ENCODE results near the gene SYN1.

- TF ChIP-seq, protein P1, sequence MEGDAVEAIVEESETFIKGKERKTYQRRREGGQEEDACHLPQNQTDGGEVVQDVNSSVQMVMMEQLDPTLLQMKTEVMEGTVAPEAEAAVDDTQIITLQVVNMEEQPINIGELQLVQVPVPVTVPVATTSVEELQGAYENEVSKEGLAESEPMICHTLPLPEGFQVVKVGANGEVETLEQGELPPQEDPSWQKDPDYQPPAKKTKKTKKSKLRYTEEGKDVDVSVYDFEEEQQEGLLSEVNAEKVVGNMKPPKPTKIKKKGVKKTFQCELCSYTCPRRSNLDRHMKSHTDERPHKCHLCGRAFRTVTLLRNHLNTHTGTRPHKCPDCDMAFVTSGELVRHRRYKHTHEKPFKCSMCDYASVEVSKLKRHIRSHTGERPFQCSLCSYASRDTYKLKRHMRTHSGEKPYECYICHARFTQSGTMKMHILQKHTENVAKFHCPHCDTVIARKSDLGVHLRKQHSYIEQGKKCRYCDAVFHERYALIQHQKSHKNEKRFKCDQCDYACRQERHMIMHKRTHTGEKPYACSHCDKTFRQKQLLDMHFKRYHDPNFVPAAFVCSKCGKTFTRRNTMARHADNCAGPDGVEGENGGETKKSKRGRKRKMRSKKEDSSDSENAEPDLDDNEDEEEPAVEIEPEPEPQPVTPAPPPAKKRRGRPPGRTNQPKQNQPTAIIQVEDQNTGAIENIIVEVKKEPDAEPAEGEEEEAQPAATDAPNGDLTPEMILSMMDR (IDR thresholded peaks at IDR 0.05): no peak
- no peak for TF ChIP-seq POLR2A (IDR thresholded peaks at IDR 0.05)
Observed at GRCh38 chrX:47574076-47574546, 45.5 kb downstream of the SYN1 start.
